ENCODE results near the gene CIDEB. TPM values are rescaled to one million over a fixed set of nuclear protein-coding genes. Genes with fewer than 3 reads are reported as not detected.

Gene CIDEB
- total and polyA plus RNA-seq, 2 of the 8 experiments (the other 6 are each of a cell fraction or from before 2014, with no cell fraction given) = 0.11 TPM; not detected in 1

DNA sequence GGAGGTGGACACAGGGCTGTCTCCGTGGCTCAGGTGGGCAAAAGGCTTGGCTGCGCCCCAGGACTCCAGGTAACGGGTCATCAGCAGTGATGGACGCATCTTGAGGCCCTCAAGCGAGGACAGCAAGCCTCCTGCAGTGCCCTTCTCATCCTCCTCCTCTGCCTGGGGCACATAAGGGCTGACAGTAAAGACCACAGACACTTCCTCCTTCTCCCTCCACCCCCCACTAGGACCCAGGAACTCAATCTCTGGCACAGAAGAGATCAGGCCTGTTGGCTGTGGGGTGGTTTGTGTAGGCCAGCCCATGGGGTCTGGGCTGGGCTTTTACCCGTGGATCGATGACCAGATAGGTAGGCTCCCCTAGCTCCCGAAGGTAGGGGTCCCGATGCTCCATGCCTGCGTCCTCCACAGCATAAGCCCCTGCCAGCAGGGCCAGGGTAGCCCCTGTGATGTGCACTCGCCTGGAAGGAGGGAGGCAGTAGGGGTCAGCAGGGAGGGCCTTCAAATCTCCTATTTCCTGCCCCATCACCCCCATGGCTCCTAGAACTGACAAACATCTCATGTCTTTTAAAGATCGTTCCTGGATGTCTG lies 21.4 kb upstream of the CIDEB start (continued):
- TF ChIP-seq BRCA1 (IDR thresholded peaks at IDR 0.05; ENCODE audit: low read depth, low read length) (no peak), EGR1 (IDR thresholded peaks at IDR 0.05; ENCODE audit: borderline replicate concordance, low read depth, low read length) (no peak), SP4 (IDR thresholded peaks at IDR 0.05; ENCODE audit: low read length) (no peak), RXRA (IDR thresholded peaks at IDR 0.05; ENCODE audit: insufficient read depth, low read depth, low read length) (no peak)
